ENCODE measurements around the gene QSER1. TPM values are rescaled to one million over a fixed set of nuclear protein-coding genes. Genes with fewer than 3 reads are reported as not detected.

The QSER1 gene
- total RNA-seq, 4 donors from 2014 or later = 26.0 to 44.0 (median 31.0) TPM

- no peak for TF ChIP-seq CTCF (IDR thresholded peaks at IDR 0.05; ENCODE audit: low read depth)
These were observed 33.9 kb upstream of the QSER1 start for GRCh38 chr11:32858731-32859130.

GRCh38 chr11:32861850-32862577 lies 30.6 kb upstream of the QSER1 start:
- TF ChIP-seq CTCF (IDR thresholded peaks at IDR 0.05; ENCODE audit: low read depth) = no peak

GRCh38 chr11:32864555-32864954 lies 28.1 kb upstream of the QSER1 start:
- no peak for TF ChIP-seq CTCF (IDR thresholded peaks at IDR 0.05; ENCODE audit: low read depth)

- no peak for TF ChIP-seq CTCF (IDR thresholded peaks at IDR 0.05; ENCODE audit: low read depth)
These were observed 21.9 kb upstream of the QSER1 start for GRCh38 chr11:32870676-32871075.

GRCh38 chr11:32874132-32874531 lies 18.5 kb upstream of the QSER1 start:
- no peak for TF ChIP-seq CTCF (IDR thresholded peaks at IDR 0.05; ENCODE audit: low read depth)

- no peak for TF ChIP-seq CTCF (IDR thresholded peaks at IDR 0.05; ENCODE audit: low read depth)
These were observed 11.3 kb upstream of the QSER1 start for GRCh38 chr11:32881286-32881685.

- no peak for TF ChIP-seq CTCF (IDR thresholded peaks at IDR 0.05; ENCODE audit: low read depth)
These were observed 9.2 kb upstream of the QSER1 start for GRCh38 chr11:32883421-32883820.
